HepG2 (cell line): ENCODE results near the gene FASTKD1. TPM values are rescaled to one million over a fixed set of nuclear protein-coding genes. Genes with fewer than 3 reads are reported as not detected.
"Not testable (repeated sequence)": the region's sequence is repeated elsewhere in the genome, so short reads cannot be mapped to it uniquely, and the experiment has no call there.

Source experiments
- ATAC-seq: fragments of 200-7000 bp; cut with Tn5 transposase; 3 replicates; pipeline ENCODE4 v1.9.1; 2020; ENCODE audit warnings: mild to moderate bottlenecking, moderate library complexity
- BruUV-seq: library from RNA; stranded (reverse); fragments of 400-500 nt; replicated peaks from 2 replicates; lab custom pipeline; 2021; lab: Mats Ljungman, UMichigan
- CTCF ChIA-PET: fragments of 300-600 bp; formaldehyde crosslinking; extraction: SDS; loops from one replicate; lab custom pipeline; 2021; ENCODE audit warnings: low total read pairs, inconsistent platforms, low intra/inter-chr PET ratio; lab: Yijun Ruan, JAX
- POLR2A ChIA-PET: fragments of 350-600 bp; sonication (Branson Sonifier 250); formaldehyde crosslinking; loops from one replicate; lab custom pipeline; 2020; ENCODE audit warnings: antibody characterized with exemption, inconsistent platforms; lab: Yijun Ruan, JAX
- DNase-seq: peaks from one replicate; pipeline ENCODE4 v3.0.0-alpha.2; 2015; ENCODE audit warnings: low spot score
- FAIRE-seq: peaks from 3 replicates; lab custom pipeline; 2011; peaks lifted over from hg19 to GRCh38; lab: Jason Lieb, UNC
- H2AFZ ChIP-seq: one replicate; pipeline ENCODE4 v1.6.1; 2011; ENCODE audit warnings: low read length, inconsistent platforms
- H3K27ac ChIP-seq: fragments of 300-600 bp; 3 replicates; pipeline ENCODE4 v1.8.0; 2011; ENCODE audit warnings: mixed run types, mild to moderate bottlenecking, mixed read lengths, low read length, inconsistent platforms; ENCODE audit not compliant: insufficient read depth; ENCODE audit errors: extremely low read length
- H3K27me3 ChIP-seq, 2 experiments: fragments of 200-600 bp in 1 of 2; 2 replicates in 1 of 2; 3 replicates in 1 of 2; pipeline versions ENCODE4 v1.6.0 to v1.8.0; 2011; ENCODE audit warnings: low read length in 2 of 2, mild to moderate bottlenecking in 2 of 2, moderate library complexity in 2 of 2, inconsistent platforms in 1 of 2; ENCODE audit not compliant: insufficient read depth in 2 of 2, control insufficient read depth in 1 of 2
- H3K36me3 ChIP-seq, 2 experiments: fragments of 200-600 bp in 1 of 2; replicated peaks in 1 of 2; 2 replicates in 1 of 2; 3 replicates in 1 of 2; pipeline versions ENCODE4 v1.5.1 to v1.8.0; 2011; ENCODE audit warnings: low read length in 2 of 2, inconsistent platforms in 1 of 2; ENCODE audit not compliant: insufficient read depth in 2 of 2, control insufficient read depth in 1 of 2
- H3K4me1 ChIP-seq: 2 replicates; pipeline ENCODE4 v1.5.1; 2012; ENCODE audit warnings: low read length, inconsistent platforms; ENCODE audit not compliant: insufficient read depth
- H3K4me2 ChIP-seq: 2 replicates; pipeline ENCODE4 v1.6.0; 2011; ENCODE audit warnings: low read depth, low read length, inconsistent platforms
- H3K4me3 ChIP-seq, 3 experiments: fragments of 200-600 bp in 1 of 3; sonication (generic), shearing (Covaris generic) in 1 of 3; replicated peaks in 1 of 3; 2 replicates each; pipeline ENCODE4 v1.5.1; 2011 to 2016; ENCODE audit warnings: low read length in 3 of 3, inconsistent platforms in 2 of 3, low read depth in 2 of 3, mild to moderate bottlenecking in 2 of 3, control low read depth in 1 of 3, mixed read lengths in 1 of 3; ENCODE audit not compliant: insufficient read depth in 1 of 3
- H3K79me2 ChIP-seq: one replicate; pipeline ENCODE4 v1.6.1; 2011; ENCODE audit warnings: low read length, inconsistent platforms; ENCODE audit not compliant: insufficient read depth
- H3K9ac ChIP-seq: 2 replicates; pipeline ENCODE4 v1.6.0; 2011; ENCODE audit warnings: mild to moderate bottlenecking, low read depth, low read length, inconsistent platforms; ENCODE audit not compliant: insufficient read depth
- H3K9me3 ChIP-seq: 2 replicates; pipeline ENCODE4 v1.5.1; 2012; ENCODE audit warnings: mild to moderate bottlenecking, low read length
- H4K20me1 ChIP-seq: 2 replicates; pipeline ENCODE4 v1.6.0; 2011; ENCODE audit warnings: inconsistent platforms, mild to moderate bottlenecking, low read length, moderate library complexity; ENCODE audit not compliant: insufficient read depth
- ARHGAP35 ChIP-seq: sonication (generic); formaldehyde crosslinking; IDR thresholded peaks from 2 replicates; pipeline ENCODE4 v1.9.0; 2022; ENCODE audit warnings: mild to moderate bottlenecking, inconsistent platforms, moderate library complexity, missing genetic modification reagents, borderline replicate concordance
- CAMTA2 ChIP-seq: sonication (generic); formaldehyde crosslinking; IDR thresholded peaks from 2 replicates; pipeline ENCODE4 v1.4.0; 2020; ENCODE audit warnings: mild to moderate bottlenecking, missing genetic modification reagents, borderline replicate concordance
- FOXJ3 ChIP-seq: sonication (generic); formaldehyde crosslinking; IDR thresholded peaks from 2 replicates; pipeline ENCODE4 v1.4.0; 2020; ENCODE audit warnings: missing genetic modification reagents, mild to moderate bottlenecking, borderline replicate concordance
- IRX3 ChIP-seq: sonication (generic); formaldehyde crosslinking; IDR thresholded peaks from 2 replicates; pipeline ENCODE4 v1.8.1; 2023; ENCODE audit warnings: mild to moderate bottlenecking, low read depth, missing genetic modification reagents, borderline replicate concordance
- KLF6 ChIP-seq: IDR thresholded peaks from 2 replicates; pipeline ENCODE4 v1.8.0; 2016; ENCODE audit warnings: missing biosample characterization, missing genetic modification reagents
- MTF2 ChIP-seq: sonication (generic); formaldehyde crosslinking; IDR thresholded peaks from 2 replicates; pipeline ENCODE4 v1.5.0; 2020; ENCODE audit warnings: missing genetic modification reagents, borderline replicate concordance
- TBX2 ChIP-seq: sonication (generic); formaldehyde crosslinking; IDR thresholded peaks from 2 replicates; pipeline ENCODE4 v1.5.0; 2020; ENCODE audit warnings: missing genetic modification reagents, mild to moderate bottlenecking, borderline replicate concordance
- ZBTB7A ChIP-seq: sonication (generic); formaldehyde crosslinking; IDR thresholded peaks from 2 replicates; pipeline ENCODE4 v1.8.0; 2022; ENCODE audit warnings: mild to moderate bottlenecking, missing genetic modification reagents
- ZNF101 ChIP-seq: sonication (generic); formaldehyde crosslinking; IDR thresholded peaks from 2 replicates; pipeline ENCODE4 v1.4.0; 2020; ENCODE audit warnings: mild to moderate bottlenecking, low read depth, missing genetic modification reagents, borderline replicate concordance
- ZNF274 ChIP-seq: sonication (generic); formaldehyde crosslinking; IDR thresholded peaks from 2 replicates; pipeline ENCODE4 v1.5.1; 2020; ENCODE audit warnings: mild to moderate bottlenecking, missing genetic modification reagents
- ZNF570 ChIP-seq: sonication (generic); formaldehyde crosslinking; IDR thresholded peaks from 2 replicates; pipeline ENCODE4 v1.4.0; 2020; ENCODE audit warnings: mild to moderate bottlenecking, missing genetic modification reagents, borderline replicate concordance
- ZNF772 ChIP-seq: sonication (generic); formaldehyde crosslinking; IDR thresholded peaks from 2 replicates; pipeline ENCODE4 v1.5.0; 2020; ENCODE audit warnings: mild to moderate bottlenecking, missing genetic modification reagents
- ZNF841 ChIP-seq: sonication (generic); formaldehyde crosslinking; IDR thresholded peaks from 2 replicates; pipeline ENCODE4 v1.8.1; 2023; ENCODE audit warnings: missing genetic modification reagents, borderline replicate concordance
- WGBS: methylation state at CpG from one replicate; pipeline ENCODE4 v1.1.6; 2017; ENCODE audit warnings: low lambda C conversion rate; 5-methylcytosine and 5-hydroxymethylcytosine counted together
- in situ Hi-C: cut with HindIII; loops from 2 replicates; pipeline ENCODE4 v1.10.0; 2017; ENCODE audit warnings: low pct_unique_long_range_greater_than_20kb; ENCODE audit not compliant: extremely low pct_ligation_motif_present
- intact Hi-C: fragments of 100-400 bp; cut with micrococcal nuclease; formaldehyde crosslinking; loops from one replicate; pipeline ENCODE4 v1.10.0; 2022; ENCODE audit not compliant: unreplicated experiment
- polyA plus RNA-seq, 8 experiments: library from polyadenylated mRNA; depleted of rRNA in 3 of 8; stranded (reverse) in 7 of 8; unstranded in 1 of 8; fragments of >200 nt; fragmentation: Illumina TruSeq in 4 of 8; extraction: Trizol in 4 of 8; gene quantifications; 2 replicates each; pipeline versions ENCODE4 v1.2.1 to v1.2.3, GENCODE V29; 2011 to 2016; ENCODE audit warnings: low read depth in 4 of 8, missing spikeins in 1 of 8, mixed read lengths in 1 of 8; ENCODE audit not compliant: insufficient read depth in 1 of 8
- total RNA-seq, 5 experiments: library from RNA; depleted of rRNA; stranded (reverse); fragments of >200 nt; fragmentation: Illumina TruSeq; extraction: Trizol; gene quantifications; 2 replicates each; pipeline ENCODE4 v1.2.3, GENCODE V29; 2016; ENCODE audit warnings: low read depth in 1 of 5
- TF ChIP-seq, protein P1 (sequence below): sonication (generic); formaldehyde crosslinking; IDR thresholded peaks from 2 replicates; pipeline ENCODE4 v1.4.0; 2020; ENCODE audit warnings: mild to moderate bottlenecking, missing genetic modification reagents

The FASTKD1 gene
- total and polyA plus RNA-seq, 2 of the 13 experiments (the other 11 are each of a cell fraction or from before 2014, with no cell fraction given) = 35.0 to 38.0 TPM

DNA sequence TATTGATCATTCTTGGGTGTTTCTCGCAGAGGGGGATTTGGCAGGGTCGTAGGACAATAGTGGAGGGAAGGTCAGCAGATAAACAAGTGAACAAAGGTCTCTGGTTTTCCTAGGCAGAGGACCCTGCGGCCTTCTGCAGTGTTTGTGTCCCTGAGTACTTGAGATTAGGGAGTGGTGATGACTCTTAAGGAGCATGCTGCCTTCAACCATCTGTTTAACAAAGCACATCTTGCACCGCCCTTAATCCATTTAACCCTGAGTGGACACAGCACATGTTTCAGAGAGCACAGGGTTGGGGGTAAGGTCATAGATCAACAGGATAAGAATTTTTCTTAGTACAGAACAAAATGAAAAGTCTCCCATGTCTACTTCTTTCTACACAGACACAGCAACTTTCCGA is 874 bp upstream of the FASTKD1 start:
- H3K4me3 ChIP-seq = peak overlapping the region in 2 of 3 experiments; percentile 84 to 86; a peak in 2 of 6 replicates
- BruUV-seq, H3K36me3 ChIP-seq, CTCF ChIA-PET, H3K9me3 ChIP-seq, ATAC-seq, H3K27ac ChIP-seq, DNase-seq, H3K9ac ChIP-seq, FAIRE-seq, H3K27me3 ChIP-seq, H4K20me1 ChIP-seq, in situ Hi-C loops, H2AFZ ChIP-seq: not testable (repeated sequence)
- H3K79me2 ChIP-seq = peaks cover 24% of the 10 kb centered on the region
- H3K4me1 ChIP-seq = peaks cover 29% of the 10 kb centered on the region
- peak overlapping the region; percentile 93 for H3K4me2 ChIP-seq
- intact Hi-C loops = loop anchor here (5.0 kb wide), 2 partner anchors 97 to 108 kb away; partner anchors contain the start of gene BBS5
- POLR2A ChIA-PET = interaction anchor here (3.5 kb wide), 1 partner anchor 10 kb away, joined by 21 read pairs; the partner anchor contains the start of gene PPIG
- WGBS = 31% methylated on average over 5 of the region's 5 CpGs

DNA sequence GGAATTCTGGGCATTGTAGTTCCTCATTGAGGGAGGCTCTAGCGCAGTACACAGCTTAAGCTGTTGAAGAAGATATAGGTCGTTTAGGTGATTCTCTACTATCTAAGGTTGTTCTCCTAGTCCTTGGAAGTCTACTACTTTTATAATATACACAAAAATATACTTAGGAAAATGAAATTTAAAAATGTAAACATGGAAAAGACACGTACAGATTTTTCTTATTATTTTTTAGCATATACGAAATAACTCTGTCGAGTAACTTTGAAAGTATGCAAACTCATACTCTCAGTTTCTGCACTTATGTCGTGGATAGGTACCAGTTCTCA is 272 bp upstream of the FASTKD1 start:
- H3K4me3 ChIP-seq = peak overlapping the region; percentile 83 to 86 (median 84)
- no peak for FAIRE-seq
- ChIA-PET CTCF (no interaction called here), POLR2A (interaction anchor here (1.0 to 3.5 kb wide), 4 partner anchors 10 to 254 kb away, joined by 3 to 21 read pairs (median 4); partner anchors contain the start of genes BBS5 and PPIG)
- H3K9me3 ChIP-seq = no peaks in the 10 kb centered on the region
- peak overlapping the region; percentile 93 for H3K4me2 ChIP-seq
- H3K27me3 ChIP-seq = no peaks in the 10 kb centered on the region; a peak in 1 of 5 replicates
- WGBS = 20% methylated on average over 6 of the region's 6 CpGs
- no peak overlapping the region for H3K9ac ChIP-seq
- no peaks in the 10 kb centered on the region for H4K20me1 ChIP-seq
- no peak for ATAC-seq
- H2AFZ ChIP-seq = no peak overlapping the region
- peaks cover 29% of the 10 kb centered on the region for H3K4me1 ChIP-seq
- in situ Hi-C loops (no loop called here), intact Hi-C loops (loop anchor here (1.0 to 5.0 kb wide), 3 partner anchors 10 to 108 kb away; partner anchors contain the start of genes BBS5 and PPIG)
- no peak for DNase-seq
- peaks cover 24% of the 10 kb centered on the region for H3K79me2 ChIP-seq
- no peaks in the 10 kb centered on the region for H3K36me3 ChIP-seq
- BruUV-seq = no TSS peak
- no peak overlapping the region for H3K27ac ChIP-seq
- TF ChIP-seq FOXJ3 (CRISPR knock-in tag) (0 out of 2 replicates have a peak, but pooled peaks have one; percentile 9), ZBTB7A (CRISPR knock-in tag) (no peak), CAMTA2 (no peak), ARHGAP35 (CRISPR knock-in tag) (no peak), ZNF570 (CRISPR knock-in tag) (no peak), IRX3 (CRISPR knock-in tag) (no peak), ZNF274 (CRISPR knock-in tag) (no peak), TBX2 (CRISPR knock-in tag) (0 out of 2 replicates have a peak, but pooled peaks have one; percentile 2), ZNF841 (CRISPR knock-in tag) (no peak), ZNF101 (CRISPR knock-in tag) (no peak), MTF2 (CRISPR knock-in tag) (no peak), ZNF772 (0 out of 2 replicates have a peak, but pooled peaks have one; percentile 9), KLF6 (peak; percentile 6; the same call in 1 of the 2 replicates)
- TF ChIP-seq, protein P1, sequence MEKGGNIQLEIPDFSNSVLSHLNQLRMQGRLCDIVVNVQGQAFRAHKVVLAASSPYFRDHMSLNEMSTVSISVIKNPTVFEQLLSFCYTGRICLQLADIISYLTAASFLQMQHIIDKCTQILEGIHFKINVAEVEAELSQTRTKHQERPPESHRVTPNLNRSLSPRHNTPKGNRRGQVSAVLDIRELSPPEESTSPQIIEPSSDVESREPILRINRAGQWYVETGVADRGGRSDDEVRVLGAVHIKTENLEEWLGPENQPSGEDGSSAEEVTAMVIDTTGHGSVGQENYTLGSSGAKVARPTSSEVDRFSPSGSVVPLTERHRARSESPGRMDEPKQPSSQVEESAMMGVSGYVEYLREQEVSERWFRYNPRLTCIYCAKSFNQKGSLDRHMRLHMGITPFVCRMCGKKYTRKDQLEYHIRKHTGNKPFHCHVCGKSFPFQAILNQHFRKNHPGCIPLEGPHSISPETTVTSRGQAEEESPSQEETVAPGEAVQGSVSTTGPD (CRISPR knock-in tag) = no peak
